SK-N-SH (cell line): ENCODE measurements around the gene A1BG. TPM values are rescaled to one million over a fixed set of nuclear protein-coding genes. Genes with fewer than 3 reads are reported as not detected.
A peak's percentile ranks its signal among the peaks of the same experiment; 100 is the strongest.

Experiments used
- CHD2 ChIP-seq: fragments of 150-350 bp; IDR thresholded peaks from 2 replicates; pipeline ENCODE4 v1.6.1; 2018; ENCODE audit warnings: low read length; ENCODE audit not compliant: partially characterized antibody
- FOSL2 ChIP-seq: IDR thresholded peaks from 2 replicates; pipeline ENCODE4 v1.4.0; 2012; ENCODE audit warnings: low read depth, mild to moderate bottlenecking, moderate library complexity, borderline replicate concordance
- FOXJ3 ChIP-seq: sonication (generic); formaldehyde crosslinking; IDR thresholded peaks from 2 replicates; pipeline ENCODE4 v1.5.1; 2020; ENCODE audit warnings: mild to moderate bottlenecking, missing genetic modification reagents
- FOXM1 ChIP-seq: IDR thresholded peaks from 2 replicates; pipeline ENCODE4 v1.4.0; 2012; ENCODE audit warnings: low read depth, mild to moderate bottlenecking
- GABPA ChIP-seq: IDR thresholded peaks from 2 replicates; pipeline ENCODE4 v1.4.0; 2012; ENCODE audit warnings: low read depth, mild to moderate bottlenecking
- GATA2 ChIP-seq: sonication (generic); formaldehyde crosslinking; IDR thresholded peaks from 2 replicates; pipeline ENCODE4 v1.5.0; 2020; ENCODE audit warnings: mild to moderate bottlenecking, missing genetic modification reagents
- IRF3 ChIP-seq: fragments of 150-350 bp; IDR thresholded peaks from 2 replicates; pipeline ENCODE4 v1.6.1; 2016; ENCODE audit warnings: mild to moderate bottlenecking, low read depth, low read length
- MEF2A ChIP-seq: IDR thresholded peaks from 2 replicates; pipeline ENCODE4 v1.4.0; 2012; ENCODE audit warnings: low read depth, borderline replicate concordance
- NFIC ChIP-seq: IDR thresholded peaks from 2 replicates; pipeline ENCODE4 v1.4.0; 2012; ENCODE audit warnings: borderline replicate concordance
- PBX3 ChIP-seq: IDR thresholded peaks from 2 replicates; pipeline ENCODE4; 2012
- POLR2AphosphoS5 ChIP-seq: IDR thresholded peaks from 2 replicates; pipeline ENCODE4 v1.6.1; 2012; ENCODE audit warnings: low read depth, low read length
- RCOR1 ChIP-seq: fragments of 150-350 bp; IDR thresholded peaks from 2 replicates; pipeline ENCODE4 v1.6.1; 2017; ENCODE audit warnings: antibody characterized with exemption, low read length
- REST ChIP-seq: IDR thresholded peaks from 2 replicates; pipeline ENCODE4 v1.6.1; 2012; ENCODE audit warnings: mild to moderate bottlenecking, low read depth, low read length, moderate library complexity
- SIN3A ChIP-seq: IDR thresholded peaks from 2 replicates; pipeline ENCODE4 v1.6.1; 2012; ENCODE audit warnings: low read depth, mild to moderate bottlenecking, low read length, moderate library complexity, borderline replicate concordance
- SMC3 ChIP-seq: IDR thresholded peaks from 2 replicates; pipeline ENCODE4 v1.6.1; 2012; ENCODE audit warnings: low read depth, low read length, improper control_type of control experiment
- TAF1 ChIP-seq: IDR thresholded peaks from 2 replicates; pipeline ENCODE4 v1.6.1; 2012; ENCODE audit warnings: low read depth, mild to moderate bottlenecking, low read length, moderate library complexity, borderline replicate concordance
- TEAD4 ChIP-seq: IDR thresholded peaks from 2 replicates; pipeline ENCODE4 v1.4.0; 2012; ENCODE audit warnings: mild to moderate bottlenecking, borderline replicate concordance; ENCODE audit not compliant: insufficient read depth
- USF1 ChIP-seq: IDR thresholded peaks from 2 replicates; pipeline ENCODE4 v1.4.0; 2012; ENCODE audit warnings: low read depth, borderline replicate concordance
- ZBTB33 ChIP-seq: IDR thresholded peaks from 2 replicates; pipeline ENCODE4 v1.4.0; 2012; ENCODE audit warnings: low read depth, borderline replicate concordance
- polyA plus RNA-seq, 3 experiments: library from polyadenylated mRNA; depleted of rRNA; stranded (reverse); fragments of >200 nt; gene quantifications; 2 replicates each; pipeline ENCODE4 v1.2.3, GENCODE V29; 2012

The A1BG gene
- polyA plus RNA-seq, 1 of the 3 experiments (the other 2 are of a cell fraction): 62.6 TPM

GRCh38 chr19:58386576-58387337, 33.5 kb upstream of the A1BG start, which contains the start of gene RPS5 (continued):
- TF ChIP-seq PBX3: peak; percentile 50; the same call in 1 of the 2 replicates
- TF ChIP-seq IRF3: peak; percentile 39
- TF ChIP-seq FOXJ3: no peak
- TF ChIP-seq REST: no peak; the same call in 1 of the 2 replicates
- no peak; the same call in 1 of the 2 replicates for TF ChIP-seq USF1
- no peak for TF ChIP-seq GATA2
- 0 out of 2 replicates have a peak, but pooled peaks have one; percentile 57 for TF ChIP-seq ZBTB33
- TF ChIP-seq FOSL2: no peak
- TF ChIP-seq SIN3A: peak; percentile 98
- peak; percentile 98 for TF ChIP-seq POLR2AphosphoS5
- TF ChIP-seq RCOR1: no peak
- TF ChIP-seq CHD2: peak; percentile 90
- TF ChIP-seq NFIC: no peak
- TF ChIP-seq MEF2A: no peak
- no peak for TF ChIP-seq FOXM1
- TF ChIP-seq TAF1: peak; percentile 94
- peak; percentile 96 for TF ChIP-seq GABPA
- TF ChIP-seq TEAD4: no peak
- no peak for TF ChIP-seq SMC3
